HG03354 (cell line): Measurements from ENCODE around the gene PLEKHG4.

Experiments used
- ATAC-seq: cut with Tn5 transposase; IDR thresholded peaks from one replicate; pipeline ENCODE4 v1.9.1; 2021; ENCODE audit warnings: mild to moderate bottlenecking; ENCODE audit not compliant: unreplicated experiment, poor library complexity, severe bottlenecking

The PLEKHG4 gene

GRCh38 chr16:67311607-67312488 lies 32.5 kb downstream of the PLEKHG4 start:
- ATAC-seq = peak; percentile 80

- ATAC-seq = no peak
Measured at GRCh38 chr16:67312719-67313118, 33.4 kb downstream of the PLEKHG4 start.

GRCh38 chr16:67317853-67318252 lies 38.5 kb downstream of the PLEKHG4 start:
- ATAC-seq = no peak

GRCh38 chr16:67326115-67326471 lies 46.8 kb downstream of the PLEKHG4 start:
- no peak for ATAC-seq

- no peak for ATAC-seq
Measured at GRCh38 chr16:67326472-67327309, 47.4 kb downstream of the PLEKHG4 start, which contains the start of the genes KCTD19 and LRRC36. Gene KCTD19 (minus strand): TSS chr16:67326741. CDS start chr16:67326707, 34 bp downstream. Gene LRRC36 (plus strand): TSS chr16:67326815. CDS start chr16:67326863, 48 bp downstream.

GRCh38 chr16:67327743-67328142 lies 48.4 kb downstream of the PLEKHG4 start:
- ATAC-seq = no peak

GRCh38 chr16:67329901-67330300 lies 50.6 kb downstream of the PLEKHG4 start:
- ATAC-seq = no peak

- ATAC-seq = no peak
Measured at GRCh38 chr16:67333315-67333714, 54.0 kb downstream of the PLEKHG4 start.

GRCh38 chr16:67336116-67336515 lies 56.8 kb downstream of the PLEKHG4 start:
- no peak for ATAC-seq

- ATAC-seq = no peak
Measured at GRCh38 chr16:67336648-67337047, 57.3 kb downstream of the PLEKHG4 start.
